A673 (cell line): ENCODE data around the gene SLC47A1. TPM values are rescaled to one million over a fixed set of nuclear protein-coding genes. Genes with fewer than 3 reads are reported as not detected.

ENCODE experiments used
- BruUV-seq: library from RNA; stranded (reverse); fragments of 400-500 nt; replicated peaks from 2 replicates; lab custom pipeline; 2021; lab: Mats Ljungman, UMichigan
- CTCF ChIA-PET: fragments of 300-600 bp; sonication (Branson Sonifier 250); formaldehyde crosslinking; loops from one replicate; lab custom pipeline; 2022; ENCODE audit warnings: antibody characterized with exemption; lab: Charles Lee
- POLR2A ChIA-PET: fragments of 300-600 bp; sonication (Branson Sonifier 250); formaldehyde crosslinking; loops from one replicate; lab custom pipeline; 2022; ENCODE audit warnings: antibody characterized with exemption; ENCODE audit not compliant: low non-redundant PET; lab: Charles Lee
- DNase-seq: peaks from one replicate; pipeline ENCODE4 v3.0.0-alpha.2; 2015; ENCODE audit warnings: low spot score
- H3K27ac ChIP-seq: fragments of 200-600 bp; sonication (generic); 2 replicates; pipeline ENCODE4 v1.5.1; 2016; ENCODE audit warnings: mixed run types, low read depth, mild to moderate bottlenecking, mixed read lengths, antibody characterized with exemption, low read length; ENCODE audit not compliant: poor library complexity, severe bottlenecking
- H3K27me3 ChIP-seq: fragments of 200-600 bp; sonication (generic); replicated peaks from 2 replicates; pipeline ENCODE4 v1.6.1; 2017; ENCODE audit warnings: mixed run types, low read depth, mild to moderate bottlenecking, mixed read lengths, antibody characterized with exemption, low read length; ENCODE audit not compliant: insufficient read depth, poor library complexity
- H3K36me3 ChIP-seq: fragments of 200-600 bp; sonication (generic); 2 replicates; pipeline ENCODE4 v1.6.1; 2016; ENCODE audit warnings: mixed run types, mild to moderate bottlenecking, mixed read lengths, antibody characterized with exemption, low read length; ENCODE audit not compliant: insufficient read depth, poor library complexity, severe bottlenecking
- H3K4me1 ChIP-seq: fragments of 200-600 bp; sonication (generic); 2 replicates; pipeline ENCODE4 v1.6.1; 2017; ENCODE audit warnings: mixed run types, mild to moderate bottlenecking, mixed read lengths, antibody characterized with exemption, low read length; ENCODE audit not compliant: insufficient read depth, poor library complexity, severe bottlenecking
- H3K4me3 ChIP-seq: fragments of 200-600 bp; sonication (generic); 2 replicates; pipeline ENCODE4 v1.5.1; 2016; ENCODE audit warnings: low read depth, mixed run types, mild to moderate bottlenecking, mixed read lengths, low read length; ENCODE audit not compliant: poor library complexity, severe bottlenecking
- H3K9me3 ChIP-seq: fragments of 200-600 bp; sonication (generic); 2 replicates; pipeline ENCODE4 v1.6.1; 2016; ENCODE audit warnings: mixed run types, low read depth, mild to moderate bottlenecking, mixed read lengths, antibody characterized with exemption, low read length; ENCODE audit not compliant: poor library complexity, severe bottlenecking
- CTCF ChIP-seq: fragments of 300-800, 200-600 bp; sonication (generic); conservative IDR thresholded peaks from 2 replicates; pipeline ENCODE4 v1.5.1; 2017; ENCODE audit warnings: low read depth, mild to moderate bottlenecking, antibody characterized with exemption, low read length, moderate library complexity, mixed read lengths
- EZH2 ChIP-seq: fragments of 200-600 bp; sonication (generic); IDR thresholded peaks from 2 replicates; pipeline ENCODE4 v1.6.1; 2017; ENCODE audit warnings: borderline replicate concordance, low read depth, mild to moderate bottlenecking, mixed read lengths, antibody characterized with exemption, low read length; ENCODE audit not compliant: poor library complexity, severe bottlenecking
- intact Hi-C: fragments of 100-400 bp; cut with micrococcal nuclease; formaldehyde crosslinking; loops from one replicate; pipeline ENCODE4 v1.10.0; 2022; ENCODE audit not compliant: unreplicated experiment
- total RNA-seq: library from RNA; stranded (reverse); gene quantifications from 2 replicates; pipeline ENCODE4 v1.2.3, GENCODE V29; 2021

SLC47A1 gene
- total RNA-seq, 1 experiment from 2014 or later: 2.1 TPM

GRCh38 chr17:19554393-19554792 is 20.7 kb downstream of the SLC47A1 start:
- H3K36me3 ChIP-seq: no peaks in the 10 kb centered on the region
- H3K27ac ChIP-seq: no peak overlapping the region
- intact Hi-C loops: no loop called here
- TF ChIP-seq EZH2: no peak
- TF ChIP-seq CTCF: no peak
- no peaks in the 10 kb centered on the region for H3K27me3 ChIP-seq
- H3K4me3 ChIP-seq: no peak overlapping the region
- H3K4me1 ChIP-seq: no peaks in the 10 kb centered on the region
- no TSS peak for BruUV-seq
- H3K9me3 ChIP-seq: no peaks in the 10 kb centered on the region
- POLR2A ChIA-PET: no interaction called here
- DNase-seq: no peak
- CTCF ChIA-PET: interaction anchor here (0.6 kb wide), 1 partner anchor 44 kb away, joined by 3 read pairs; no protein-coding TSS in a partner anchor

GRCh38 chr17:19555746-19556145 is 22.1 kb downstream of the SLC47A1 start:
- Histone ChIP-seq H3K4me3 (no peak overlapping the region), H3K27ac (no peak overlapping the region), H3K27me3 (no peaks in the 10 kb centered on the region), H3K9me3 (no peaks in the 10 kb centered on the region), H3K36me3 (no peaks in the 10 kb centered on the region), H3K4me1 (no peaks in the 10 kb centered on the region)
- no TSS peak for BruUV-seq
- POLR2A ChIA-PET: no interaction called here
- DNase-seq: no peak
- no peak for TF ChIP-seq CTCF
- TF ChIP-seq EZH2: no peak
- intact Hi-C loops: no loop called here
- CTCF ChIA-PET: no interaction called here

GRCh38 chr17:19558946-19559345 is 25.3 kb downstream of the SLC47A1 start:
- no peaks in the 10 kb centered on the region for H3K9me3 ChIP-seq
- H3K27me3 ChIP-seq: no peaks in the 10 kb centered on the region
- intact Hi-C loops: no loop called here
- H3K4me3 ChIP-seq: no peak overlapping the region
- H3K27ac ChIP-seq: no peak overlapping the region
- DNase-seq: no peak
- TF ChIP-seq EZH2 (no peak), CTCF (no peak)
- BruUV-seq: no TSS peak
- H3K4me1 ChIP-seq: no peaks in the 10 kb centered on the region
- H3K36me3 ChIP-seq: no peaks in the 10 kb centered on the region
- ChIA-PET POLR2A (no interaction called here), CTCF (no interaction called here)
